Measurements from ENCODE around the gene EEPD1. TPM values are rescaled to one million over a fixed set of nuclear protein-coding genes. Genes with fewer than 3 reads are reported as not detected.

EEPD1 gene
- total RNA-seq, 6 experiments from 2014 or later, result 0.95 to 2.7 (median 1.5) TPM

- H3K27ac Mint-ChIP-seq, result no peak overlapping the region
- H3K9me3 Mint-ChIP-seq, result no peaks in the 10 kb centered on the region
- H3K4me1 Mint-ChIP-seq (ENCODE audit: low read depth), result no peaks in the 10 kb centered on the region
- no peaks in the 10 kb centered on the region for H3K36me3 Mint-ChIP-seq (ENCODE audit: low read depth)
- no peak overlapping the region for H3K4me3 Mint-ChIP-seq
- DNase-seq, result no peak
- no peak for TF ChIP-seq CTCF (IDR thresholded peaks at IDR 0.05)
- H3K27me3 Mint-ChIP-seq (ENCODE audit: insufficient read depth), result peaks cover 32% of the 10 kb centered on the region
Observed at GRCh38 chr7:36141351-36141750, 11.7 kb upstream of the EEPD1 start.

GRCh38 chr7:36141850-36142249 lies 11.2 kb upstream of the EEPD1 start:
- no peak overlapping the region for H3K4me3 Mint-ChIP-seq
- H3K9me3 Mint-ChIP-seq, result no peaks in the 10 kb centered on the region
- H3K4me1 Mint-ChIP-seq (ENCODE audit: low read depth), result no peaks in the 10 kb centered on the region
- no peak overlapping the region for H3K27ac Mint-ChIP-seq
- H3K36me3 Mint-ChIP-seq (ENCODE audit: low read depth), result no peaks in the 10 kb centered on the region
- no peak for TF ChIP-seq CTCF (IDR thresholded peaks at IDR 0.05)
- no peak for DNase-seq
- H3K27me3 Mint-ChIP-seq (ENCODE audit: insufficient read depth), result peaks cover 28% of the 10 kb centered on the region

GRCh38 chr7:36144189-36144588 lies 8.9 kb upstream of the EEPD1 start:
- no peak overlapping the region for H3K27ac Mint-ChIP-seq
- no peak overlapping the region for H3K4me3 Mint-ChIP-seq
- DNase-seq, result no peak
- no peaks in the 10 kb centered on the region for H3K4me1 Mint-ChIP-seq (ENCODE audit: low read depth)
- H3K36me3 Mint-ChIP-seq (ENCODE audit: low read depth), result peaks cover 5% of the 10 kb centered on the region; the same call in 1 of the 2 replicates
- H3K9me3 Mint-ChIP-seq, result peaks cover 7% of the 10 kb centered on the region; the same call in 1 of the 2 replicates
- peaks cover 27% of the 10 kb centered on the region for H3K27me3 Mint-ChIP-seq (ENCODE audit: insufficient read depth)
- TF ChIP-seq CTCF (IDR thresholded peaks at IDR 0.05), result no peak

- H3K27me3 Mint-ChIP-seq (ENCODE audit: insufficient read depth), result peaks cover 21% of the 10 kb centered on the region
Observed at GRCh38 chr7:36145686-36146085, 7.4 kb upstream of the EEPD1 start.

GRCh38 chr7:36147361-36147760 lies 5.7 kb upstream of the EEPD1 start:
- Mint-ChIP-seq H3K4me3 (no peak overlapping the region), H3K27me3 (ENCODE audit: insufficient read depth) (peaks cover 21% of the 10 kb centered on the region), H3K27ac (no peak overlapping the region), H3K36me3 (ENCODE audit: low read depth) (peaks cover 5% of the 10 kb centered on the region; the same call in 1 of the 2 replicates), H3K4me1 (ENCODE audit: low read depth) (peaks cover 3% of the 10 kb centered on the region), H3K9me3 (peaks cover 7% of the 10 kb centered on the region; the same call in 1 of the 2 replicates)
- TF ChIP-seq CTCF (IDR thresholded peaks at IDR 0.05), result no peak
- no peak for DNase-seq

More at GRCh38 chr7:36145686-36146085, 7.4 kb upstream of the EEPD1 start:
- H3K4me1 Mint-ChIP-seq (ENCODE audit: low read depth), result no peaks in the 10 kb centered on the region
- H3K9me3 Mint-ChIP-seq, result peaks cover 7% of the 10 kb centered on the region; the same call in 1 of the 2 replicates
- peaks cover 5% of the 10 kb centered on the region; the same call in 1 of the 2 replicates for H3K36me3 Mint-ChIP-seq (ENCODE audit: low read depth)
- no peak overlapping the region for H3K4me3 Mint-ChIP-seq
- H3K27ac Mint-ChIP-seq, result no peak overlapping the region
- no peak for TF ChIP-seq CTCF (IDR thresholded peaks at IDR 0.05)
- DNase-seq, result no peak

All from HFFc6 (cell line).